Measurements from ENCODE around the gene DCTPP1. TPM values are rescaled to one million over a fixed set of nuclear protein-coding genes. Genes with fewer than 3 reads are reported as not detected.

DCTPP1 gene
- total and polyA plus RNA-seq, 9 of the 15 experiments (the other 6 are each of a cell fraction or from before 2014, with no cell fraction given), result 45.0 to 132 (median 80.6) TPM

- peak in 1 of 2 experiments; percentile 42 for TF ChIP-seq AFF1 (IDR thresholded peaks at IDR 0.05; ENCODE audit: low read depth in 1 of 2, partially characterized antibody in 2 of 2)
- no peak for TF ChIP-seq THRA (IDR thresholded peaks at IDR 0.05)
- TF ChIP-seq FOXK2 (conservative IDR thresholded peaks at IDR 0.05 in 1 of 2, IDR thresholded peaks at IDR 0.05 in 1 of 2; ENCODE audit: low read depth in 2 of 2), result peak; percentile 93 to 94
- peak; percentile 100 for TF ChIP-seq RBFOX2 (IDR thresholded peaks at IDR 0.05; ENCODE audit: low read depth, low read length)
- TF ChIP-seq EWSR1 (IDR thresholded peaks at IDR 0.05; ENCODE audit: borderline replicate concordance, low read depth, partially characterized antibody), result no peak
- TF ChIP-seq ZNF174 (CRISPR knock-in tag; IDR thresholded peaks at IDR 0.05), result no peak
- TF ChIP-seq ZNF398 (CRISPR knock-in tag; IDR thresholded peaks at IDR 0.05), result no peak
- no peak for TF ChIP-seq GATAD2A (IDR thresholded peaks at IDR 0.05)
- TF ChIP-seq HEY1 (CRISPR knock-in tag; IDR thresholded peaks at IDR 0.05; ENCODE audit: borderline replicate concordance), result no peak
- TF ChIP-seq SUPT5H (IDR thresholded peaks at IDR 0.05), result peak; percentile 94
- TF ChIP-seq GABPB1 (CRISPR knock-in tag; IDR thresholded peaks at IDR 0.05), result peak; percentile 72
- no peak for TF ChIP-seq CC2D1A (IDR thresholded peaks at IDR 0.05)
- TF ChIP-seq HDGF (IDR thresholded peaks at IDR 0.05), result no peak
- TF ChIP-seq ID3 (CRISPR knock-in tag; IDR thresholded peaks at IDR 0.05), result no peak
- peak; percentile 87; the same call in 1 of the 2 replicates for TF ChIP-seq ID3 (tag; IDR thresholded peaks at IDR 0.05)
- TF ChIP-seq JUNB (CRISPR knock-in tag; conservative IDR thresholded peaks at IDR 0.05), result no peak; the same call in 1 of the 2 replicates
- TF ChIP-seq PATZ1 (CRISPR knock-in tag; IDR thresholded peaks at IDR 0.05; ENCODE audit: borderline replicate concordance), result no peak
- TF ChIP-seq FOXA1 (IDR thresholded peaks at IDR 0.05; ENCODE audit: borderline replicate concordance), result no peak
These were observed 15.8 kb upstream of the DCTPP1 start, which contains the start of gene SEPHS2 (continued) for GRCh38 chr16:30445408-30446202.

Measured in K562 (cell line).